ENCODE measurements around the gene ARID2. TPM values are rescaled to one million over a fixed set of nuclear protein-coding genes. Genes with fewer than 3 reads are reported as not detected.

Gene ARID2
- total and polyA plus RNA-seq, 2 of the 13 experiments (the other 11 are each of a cell fraction or from before 2014, with no cell fraction given): 15.9 to 22.2 TPM

GRCh38 chr12:45727301-45727979 lies 2.1 kb upstream of the ARID2 start (continued):
- TF ChIP-seq ZSCAN29 (CRISPR knock-in tag; conservative IDR thresholded peaks at IDR 0.05): no peak
- TF ChIP-seq MXI1 (IDR thresholded peaks at IDR 0.05; ENCODE audit: borderline replicate concordance, low read depth, low read length): peak; percentile 57; the same call in 1 of the 3 replicates
- TF ChIP-seq RBFOX2 (IDR thresholded peaks at IDR 0.05; ENCODE audit: low read depth, low read length): peak; percentile 86
- TF ChIP-seq, protein P1, sequence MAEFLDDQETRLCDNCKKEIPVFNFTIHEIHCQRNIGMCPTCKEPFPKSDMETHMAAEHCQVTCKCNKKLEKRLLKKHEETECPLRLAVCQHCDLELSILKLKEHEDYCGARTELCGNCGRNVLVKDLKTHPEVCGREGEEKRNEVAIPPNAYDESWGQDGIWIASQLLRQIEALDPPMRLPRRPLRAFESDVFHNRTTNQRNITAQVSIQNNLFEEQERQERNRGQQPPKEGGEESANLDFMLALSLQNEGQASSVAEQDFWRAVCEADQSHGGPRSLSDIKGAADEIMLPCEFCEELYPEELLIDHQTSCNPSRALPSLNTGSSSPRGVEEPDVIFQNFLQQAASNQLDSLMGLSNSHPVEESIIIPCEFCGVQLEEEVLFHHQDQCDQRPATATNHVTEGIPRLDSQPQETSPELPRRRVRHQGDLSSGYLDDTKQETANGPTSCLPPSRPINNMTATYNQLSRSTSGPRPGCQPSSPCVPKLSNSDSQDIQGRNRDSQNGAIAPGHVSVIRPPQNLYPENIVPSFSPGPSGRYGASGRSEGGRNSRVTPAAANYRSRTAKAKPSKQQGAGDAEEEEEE (CRISPR knock-in tag; IDR thresholded peaks at IDR 0.05; ENCODE audit: borderline replicate concordance): peak; percentile 36; the same call in 1 of the 2 replicates
- no peak for TF ChIP-seq GTF3A (CRISPR knock-in tag; conservative IDR thresholded peaks at IDR 0.05)
- TF ChIP-seq, protein P2, sequence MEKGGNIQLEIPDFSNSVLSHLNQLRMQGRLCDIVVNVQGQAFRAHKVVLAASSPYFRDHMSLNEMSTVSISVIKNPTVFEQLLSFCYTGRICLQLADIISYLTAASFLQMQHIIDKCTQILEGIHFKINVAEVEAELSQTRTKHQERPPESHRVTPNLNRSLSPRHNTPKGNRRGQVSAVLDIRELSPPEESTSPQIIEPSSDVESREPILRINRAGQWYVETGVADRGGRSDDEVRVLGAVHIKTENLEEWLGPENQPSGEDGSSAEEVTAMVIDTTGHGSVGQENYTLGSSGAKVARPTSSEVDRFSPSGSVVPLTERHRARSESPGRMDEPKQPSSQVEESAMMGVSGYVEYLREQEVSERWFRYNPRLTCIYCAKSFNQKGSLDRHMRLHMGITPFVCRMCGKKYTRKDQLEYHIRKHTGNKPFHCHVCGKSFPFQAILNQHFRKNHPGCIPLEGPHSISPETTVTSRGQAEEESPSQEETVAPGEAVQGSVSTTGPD (CRISPR knock-in tag; IDR thresholded peaks at IDR 0.05): 0 out of 2 replicates have a peak, but pooled peaks have one; percentile 30
- no peak for TF ChIP-seq ZBTB46 (CRISPR knock-in tag; IDR thresholded peaks at IDR 0.05; ENCODE audit: borderline replicate concordance)
- TF ChIP-seq PRDM4 (CRISPR knock-in tag; IDR thresholded peaks at IDR 0.05; ENCODE audit: borderline replicate concordance): no peak
- TF ChIP-seq ZFP36L2 (CRISPR knock-in tag; IDR thresholded peaks at IDR 0.05): no peak; the same call in 1 of the 2 replicates
- peak; percentile 65 for TF ChIP-seq NCOA2 (CRISPR knock-in tag; IDR thresholded peaks at IDR 0.05)
- no peak for TF ChIP-seq SMARCE1 (IDR thresholded peaks at IDR 0.05; ENCODE audit: borderline replicate concordance)
- TF ChIP-seq ZNF746 (CRISPR knock-in tag; IDR thresholded peaks at IDR 0.05): peak; percentile 62; the same call in 1 of the 2 replicates
- TF ChIP-seq TBL1XR1 (IDR thresholded peaks at IDR 0.05; ENCODE audit: borderline replicate concordance, low read length, partially characterized antibody): peak; percentile 85
- TF ChIP-seq GATA4 (IDR thresholded peaks at IDR 0.05; ENCODE audit: borderline replicate concordance, low read depth): no peak
- TF ChIP-seq, protein P3, sequence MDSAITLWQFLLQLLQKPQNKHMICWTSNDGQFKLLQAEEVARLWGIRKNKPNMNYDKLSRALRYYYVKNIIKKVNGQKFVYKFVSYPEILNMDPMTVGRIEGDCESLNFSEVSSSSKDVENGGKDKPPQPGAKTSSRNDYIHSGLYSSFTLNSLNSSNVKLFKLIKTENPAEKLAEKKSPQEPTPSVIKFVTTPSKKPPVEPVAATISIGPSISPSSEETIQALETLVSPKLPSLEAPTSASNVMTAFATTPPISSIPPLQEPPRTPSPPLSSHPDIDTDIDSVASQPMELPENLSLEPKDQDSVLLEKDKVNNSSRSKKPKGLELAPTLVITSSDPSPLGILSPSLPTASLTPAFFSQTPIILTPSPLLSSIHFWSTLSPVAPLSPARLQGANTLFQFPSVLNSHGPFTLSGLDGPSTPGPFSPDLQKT (CRISPR knock-in tag; IDR thresholded peaks at IDR 0.05; ENCODE audit: borderline replicate concordance): no peak
- TF ChIP-seq, protein P4, sequence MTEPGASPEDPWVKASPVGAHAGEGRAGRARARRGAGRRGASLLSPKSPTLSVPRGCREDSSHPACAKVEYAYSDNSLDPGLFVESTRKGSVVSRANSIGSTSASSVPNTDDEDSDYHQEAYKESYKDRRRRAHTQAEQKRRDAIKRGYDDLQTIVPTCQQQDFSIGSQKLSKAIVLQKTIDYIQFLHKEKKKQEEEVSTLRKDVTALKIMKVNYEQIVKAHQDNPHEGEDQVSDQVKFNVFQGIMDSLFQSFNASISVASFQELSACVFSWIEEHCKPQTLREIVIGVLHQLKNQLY (CRISPR knock-in tag; IDR thresholded peaks at IDR 0.05): no peak
- TF ChIP-seq SAFB2 (CRISPR knock-in tag; IDR thresholded peaks at IDR 0.05; ENCODE audit: borderline replicate concordance, low read depth): no peak; the same call in 1 of the 2 replicates
- TF ChIP-seq SCMH1 (CRISPR knock-in tag; IDR thresholded peaks at IDR 0.05; ENCODE audit: borderline replicate concordance): no peak
- TF ChIP-seq ZNF556 (CRISPR knock-in tag; IDR thresholded peaks at IDR 0.05; ENCODE audit: borderline replicate concordance): no peak
- no peak for TF ChIP-seq ZNF446 (CRISPR knock-in tag; IDR thresholded peaks at IDR 0.05)

Data from HepG2 (cell line).